Spleen (tissue), 7 donors: ENCODE measurements around the gene GTSF1L.

Source experiments
- CTCF ChIP-seq, 11 experiments: fragments of 200-600 bp in 7 of 11; fragments of 450-650 bp in 4 of 11; sonication (generic) in 4 of 11; IDR thresholded peaks in 8 of 11; conservative IDR thresholded peaks in 3 of 11; 1 replicate in 7 of 11; 2 replicates in 4 of 11; pipeline versions ENCODE4 v1.4.0 to v1.8.0; 2016 to 2021; ENCODE audit warnings: antibody characterized with exemption in 11 of 11, inconsistent platforms in 4 of 11, mild to moderate bottlenecking in 1 of 11
- POLR2A ChIP-seq, 3 donors: fragments of 450-650 bp; IDR thresholded peaks; one replicate each; pipeline ENCODE4 v1.5.1; 2017; ENCODE audit warnings: antibody characterized with exemption in 3 of 3, mild to moderate bottlenecking in 1 of 3
- donor health status: DM: no; HTN: no; CAD: no; lungs with moderate emphysema.
- donor health status: DM: no; HTN: no; CAD: no.
- donor health status: DM: no; HTN: no; CAD: no.

- TF ChIP-seq POLR2A (IDR thresholded peaks at IDR 0.05) (no peak), CTCF (IDR thresholded peaks at IDR 0.05 in 8 of 11, conservative IDR thresholded peaks at IDR 0.05 in 3 of 11) (no peak)
These were observed 9.8 kb downstream of the GTSF1L start for GRCh38 chr20:43716757-43717615.
